Spinal cord (tissue), 10 donors: ENCODE data around the gene SDHA. TPM values are rescaled to one million over a fixed set of nuclear protein-coding genes. Genes with fewer than 3 reads are reported as not detected.

Experiments used
- DNase-seq, 6 donors: peaks; one replicate each; pipeline versions ENCODE4 v3.0.0 to v3.0.0-alpha.2; 2013 to 2015; ENCODE audit warnings: low spot score in 6 of 6, low read depth in 4 of 6
- H3K27ac ChIP-seq: one replicate; pipeline ENCODE4 v1.5.1; 2013; ENCODE audit warnings: low read depth, low read length, control low read depth
- H3K27me3 ChIP-seq: one replicate; pipeline ENCODE4 v1.6.1; 2013; ENCODE audit warnings: low read length; ENCODE audit not compliant: control insufficient read depth, insufficient read depth
- H3K36me3 ChIP-seq: one replicate; pipeline ENCODE4 v1.6.1; 2013; ENCODE audit warnings: low read length; ENCODE audit not compliant: control insufficient read depth, insufficient read depth
- H3K4me1 ChIP-seq: one replicate; pipeline ENCODE4 v1.6.1; 2013; ENCODE audit warnings: low read length; ENCODE audit not compliant: control insufficient read depth, insufficient read depth
- H3K4me3 ChIP-seq: one replicate; pipeline ENCODE4 v1.5.1; 2013; ENCODE audit warnings: low read depth, low read length, control low read depth
- H3K9me3 ChIP-seq: one replicate; pipeline ENCODE4 v1.6.1; 2013; ENCODE audit warnings: low read length; ENCODE audit not compliant: control insufficient read depth, insufficient read depth
- WGBS: methylation state at CpG from one replicate; pipeline ENCODE4 v1.1.5; 2013; ENCODE audit warnings: missing lambda C conversion rate; ENCODE audit not compliant: insufficient coverage; 5-methylcytosine and 5-hydroxymethylcytosine counted together
- polyA plus RNA-seq, 2 donors: library from polyadenylated mRNA; unstranded; fragments of 120-200 nt; gene quantifications; one replicate each; pipeline ENCODE4 v1.2.1, GENCODE V29; 2013; ENCODE audit not compliant: insufficient read length in 2 of 2
- total RNA-seq, 2 donors: library from RNA; depleted of rRNA in 1 of 2; stranded (reverse); fragments of 120-200 nt in 1 of 2; fragments of >200 nt in 1 of 2; gene quantifications; one replicate each; pipeline versions ENCODE4 v1.2.3 to v1.2.4, GENCODE V29; 2013 to 2014
- donor health status: healthy.

The SDHA gene
- total and polyA plus RNA-seq, 4 donors: 113 to 166 (median 135) TPM

- peak in 3 of 6 donors; percentile 35 to 79 (median 78) for DNase-seq
- H3K4me1 ChIP-seq: peaks cover 34% of the 10 kb centered on the region
- peaks cover 17% of the 10 kb centered on the region for H3K36me3 ChIP-seq
- no peaks in the 10 kb centered on the region for H3K9me3 ChIP-seq
- H3K4me3 ChIP-seq: peak within 1 kb of the TSS; percentile 12
- 19% methylated on average over 56 of the region's 56 CpGs for WGBS
- no peak within 1 kb of the TSS for H3K27ac ChIP-seq
- H3K27me3 ChIP-seq: no peaks in the 10 kb centered on the region
Observed at GRCh38 chr5:191036-191948, 26.8 kb upstream of the SDHA start, which contains the start of gene LRRC14B. Gene LRRC14B, plus strand, starts transcription at chr5:191495. Its CDS starts 44 bp downstream, at chr5:191539.

GRCh38 chr5:191949-192690 is 26.0 kb upstream of the SDHA start:
- Histone ChIP-seq H3K36me3 (peaks cover 14% of the 10 kb centered on the region), H3K27me3 (no peaks in the 10 kb centered on the region), H3K27ac (no peak overlapping the region), H3K4me3 (no peak overlapping the region), H3K4me1 (peaks cover 37% of the 10 kb centered on the region), H3K9me3 (no peaks in the 10 kb centered on the region)
- no peak for DNase-seq
- 86% methylated on average over 38 of the region's 46 CpGs for WGBS

GRCh38 chr5:192691-192969 is 25.5 kb upstream of the SDHA start:
- Histone ChIP-seq H3K4me3 (no peak overlapping the region), H3K27me3 (no peaks in the 10 kb centered on the region), H3K9me3 (no peaks in the 10 kb centered on the region), H3K36me3 (peaks cover 14% of the 10 kb centered on the region), H3K27ac (no peak overlapping the region), H3K4me1 (peaks cover 38% of the 10 kb centered on the region)
- DNase-seq: no peak
- 86% methylated on average over 9 of the region's 9 CpGs for WGBS

GRCh38 chr5:192970-193831 is 24.9 kb upstream of the SDHA start:
- no peak overlapping the region for H3K4me3 ChIP-seq
- peaks cover 35% of the 10 kb centered on the region for H3K4me1 ChIP-seq
- peaks cover 15% of the 10 kb centered on the region for H3K36me3 ChIP-seq
- DNase-seq: no peak
- H3K27me3 ChIP-seq: no peaks in the 10 kb centered on the region
- no peaks in the 10 kb centered on the region for H3K9me3 ChIP-seq
- no peak overlapping the region for H3K27ac ChIP-seq
- WGBS: 97% methylated on average over 13 of the region's 17 CpGs

- 84% methylated on average over 9 of the region's 15 CpGs for WGBS
- no peaks in the 10 kb centered on the region for H3K9me3 ChIP-seq
- no peak for DNase-seq
- no peaks in the 10 kb centered on the region for H3K27me3 ChIP-seq
- H3K4me1 ChIP-seq: peaks cover 28% of the 10 kb centered on the region
- H3K27ac ChIP-seq: no peak overlapping the region
- H3K36me3 ChIP-seq: peaks cover 24% of the 10 kb centered on the region
- H3K4me3 ChIP-seq: no peak overlapping the region
Observed at GRCh38 chr5:194102-194501, 24.0 kb upstream of the SDHA start.

- Histone ChIP-seq H3K4me3 (no peak overlapping the region), H3K36me3 (peaks cover 30% of the 10 kb centered on the region), H3K27ac (no peak overlapping the region), H3K9me3 (no peaks in the 10 kb centered on the region), H3K4me1 (peaks cover 28% of the 10 kb centered on the region), H3K27me3 (no peaks in the 10 kb centered on the region)
- WGBS: 95% methylated on average over 36 of the region's 36 CpGs
- DNase-seq: no peak
Observed at GRCh38 chr5:194603-195209, 23.4 kb upstream of the SDHA start.

- Histone ChIP-seq H3K9me3 (no peaks in the 10 kb centered on the region), H3K27ac (no peak overlapping the region), H3K27me3 (no peaks in the 10 kb centered on the region), H3K4me3 (no peak overlapping the region), H3K4me1 (peaks cover 27% of the 10 kb centered on the region), H3K36me3 (peaks cover 36% of the 10 kb centered on the region)
- no peak for DNase-seq
- 83% methylated on average over 28 of the region's 33 CpGs for WGBS
Observed at GRCh38 chr5:195401-196160, 22.5 kb upstream of the SDHA start.

GRCh38 chr5:196350-196749 is 21.8 kb upstream of the SDHA start:
- DNase-seq: no peak
- H3K27me3 ChIP-seq: no peaks in the 10 kb centered on the region
- peaks cover 40% of the 10 kb centered on the region for H3K36me3 ChIP-seq
- peaks cover 19% of the 10 kb centered on the region for H3K4me1 ChIP-seq
- H3K4me3 ChIP-seq: no peak overlapping the region
- no peaks in the 10 kb centered on the region for H3K9me3 ChIP-seq
- no peak overlapping the region for H3K27ac ChIP-seq
- WGBS: 83% methylated on average over 4 of the region's 10 CpGs
